HFFc6 (cell line): ENCODE data around the gene SLC38A3. TPM values are rescaled to one million over a fixed set of nuclear protein-coding genes. Genes with fewer than 3 reads are reported as not detected.
"Not testable (repeated sequence)": the region's sequence is repeated elsewhere in the genome, so short reads cannot be mapped to it uniquely, and the experiment has no call there.

Experiments used
- DNase-seq: peaks from one replicate; pipeline ENCODE4 v3.0.0-alpha.2; 2018
- H3K27ac Mint-ChIP-seq: 2 replicates; pipeline ENCODE4 v1.8.0; 2020; ENCODE audit warnings: mild to moderate bottlenecking, mixed read lengths
- H3K27me3 Mint-ChIP-seq: 2 replicates; pipeline ENCODE4 v1.8.0; 2021; ENCODE audit warnings: mild to moderate bottlenecking, moderate library complexity, mixed read lengths; ENCODE audit not compliant: insufficient read depth
- H3K36me3 Mint-ChIP-seq: 2 replicates; pipeline ENCODE4 v1.8.0; 2021; ENCODE audit warnings: low read depth, mixed read lengths
- H3K4me1 Mint-ChIP-seq: 2 replicates; pipeline ENCODE4 v1.8.0; 2020; ENCODE audit warnings: low read depth, mixed read lengths
- H3K4me3 Mint-ChIP-seq: 2 replicates; pipeline ENCODE4 v1.8.0; 2020; ENCODE audit warnings: mild to moderate bottlenecking, moderate library complexity, mixed read lengths
- H3K9me3 Mint-ChIP-seq: 2 replicates; pipeline ENCODE4 v1.8.0; 2020; ENCODE audit warnings: mild to moderate bottlenecking, mixed read lengths
- CTCF ChIP-seq: fragments of 200-600 bp; sonication (generic); IDR thresholded peaks from 2 replicates; pipeline ENCODE4 v1.5.0; 2021; ENCODE audit warnings: antibody characterized with exemption, mild to moderate bottlenecking
- total RNA-seq, 6 experiments: library from RNA; stranded (reverse); fragmentation: NEBNext Ultra II Directional; extraction: Animal tissue kit (Norgen Biotek cat#: 25700); gene quantifications; 2 replicates in 1 of 6; 3 replicates in 5 of 6; pipeline ENCODE4 v1.2.3, GENCODE V29; 2021

The SLC38A3 gene
- total RNA-seq, 6 experiments from 2014 or later, result 0.16 to 0.24 TPM; not detected in 4

GRCh38 chr3:50226888-50227389, 21.9 kb downstream of the SLC38A3 start:
- no peak for TF ChIP-seq CTCF
- H3K27ac Mint-ChIP-seq, result peak overlapping the region; percentile 79
- no peaks in the 10 kb centered on the region for H3K9me3 Mint-ChIP-seq
- no peaks in the 10 kb centered on the region for H3K36me3 Mint-ChIP-seq
- H3K27me3 Mint-ChIP-seq, result peaks cover 12% of the 10 kb centered on the region
- peak overlapping the region; percentile 91 for H3K4me3 Mint-ChIP-seq
- H3K4me1 Mint-ChIP-seq, result peaks cover 44% of the 10 kb centered on the region
- peak; percentile 26 for DNase-seq

- no peaks in the 10 kb centered on the region for H3K9me3 Mint-ChIP-seq
- peak overlapping the region; percentile 75 for H3K27ac Mint-ChIP-seq
- no peaks in the 10 kb centered on the region for H3K36me3 Mint-ChIP-seq
- peak; percentile 84 for DNase-seq
- peak overlapping the region; percentile 91 for H3K4me3 Mint-ChIP-seq
- TF ChIP-seq CTCF, result peak; percentile 95
- peaks cover 44% of the 10 kb centered on the region for H3K4me1 Mint-ChIP-seq
- H3K27me3 Mint-ChIP-seq, result peaks cover 12% of the 10 kb centered on the region
These were observed 22.5 kb downstream of the SLC38A3 start for GRCh38 chr3:50227390-50228183.

GRCh38 chr3:50228184-50228763, 23.2 kb downstream of the SLC38A3 start:
- peaks cover 13% of the 10 kb centered on the region for H3K27me3 Mint-ChIP-seq
- not testable (repeated sequence) for DNase-seq
- H3K27ac Mint-ChIP-seq, result peak overlapping the region; percentile 75

GRCh38 chr3:50229490-50229889, 24.4 kb downstream of the SLC38A3 start:
- Mint-ChIP-seq H3K9me3 (no peaks in the 10 kb centered on the region), H3K4me3 (no peak overlapping the region), H3K4me1 (peaks cover 48% of the 10 kb centered on the region), H3K27me3 (peaks cover 7% of the 10 kb centered on the region), H3K36me3 (no peaks in the 10 kb centered on the region), H3K27ac (no peak overlapping the region)
- no peak for TF ChIP-seq CTCF
- DNase-seq, result no peak

More at GRCh38 chr3:50228184-50228763, 23.2 kb downstream of the SLC38A3 start:
- Mint-ChIP-seq H3K4me3 (peak overlapping the region; percentile 91), H3K4me1 (peaks cover 44% of the 10 kb centered on the region)
- H3K36me3 Mint-ChIP-seq, H3K9me3 Mint-ChIP-seq: not testable (repeated sequence)

- no peak overlapping the region for H3K4me3 Mint-ChIP-seq
- no peak for DNase-seq
- H3K36me3 Mint-ChIP-seq, result no peaks in the 10 kb centered on the region
- peaks cover 48% of the 10 kb centered on the region for H3K4me1 Mint-ChIP-seq
- H3K9me3 Mint-ChIP-seq, result no peaks in the 10 kb centered on the region
- peak overlapping the region; percentile 30; the same call in 1 of the 2 replicates for H3K27ac Mint-ChIP-seq
- peaks cover 2% of the 10 kb centered on the region; the same call in 1 of the 2 replicates for H3K27me3 Mint-ChIP-seq
- no peak for TF ChIP-seq CTCF
These were observed 25.2 kb downstream of the SLC38A3 start for GRCh38 chr3:50230104-50230793.
